K562 (cell line): ENCODE measurements around the gene CCM2. TPM values are rescaled to one million over a fixed set of nuclear protein-coding genes. Genes with fewer than 3 reads are reported as not detected.
A peak's percentile ranks its signal among the peaks of the same experiment; 100 is the strongest.

Experiments used
- BRD9 ChIP-seq: fragments of 450-650 bp; IDR thresholded peaks from 2 replicates; pipeline ENCODE4 v1.6.1; 2018; ENCODE audit warnings: low read depth; ENCODE audit not compliant: partially characterized antibody
- CREBBP ChIP-seq: IDR thresholded peaks from one replicate; pipeline ENCODE4 v1.6.1; 2012; ENCODE audit warnings: low read depth, mild to moderate bottlenecking, control low read depth, inconsistent platforms, low read length
- ERF ChIP-seq: fragments of 450-650 bp; formaldehyde crosslinking; IDR thresholded peaks from 2 replicates; pipeline ENCODE4 v1.4.0; 2020; ENCODE audit warnings: mild to moderate bottlenecking, mixed read lengths
- IFI16 ChIP-seq: fragments of 250-450 bp; sonication (Bioruptor Pico); IDR thresholded peaks from 2 replicates; pipeline ENCODE4 v2.1.2; 2022; ENCODE audit warnings: mild to moderate bottlenecking, inconsistent platforms
- KAT7 ChIP-seq: sonication (generic); formaldehyde crosslinking; IDR thresholded peaks from 2 replicates; pipeline ENCODE4 v1.8.0; 2022; ENCODE audit warnings: missing genetic modification reagents, mild to moderate bottlenecking, borderline replicate concordance
- LCOR ChIP-seq: sonication (generic); formaldehyde crosslinking; IDR thresholded peaks from 2 replicates; pipeline ENCODE4 v1.8.0; 2022; ENCODE audit warnings: mild to moderate bottlenecking, missing genetic modification reagents
- MEF2A ChIP-seq: IDR thresholded peaks from 2 replicates; pipeline ENCODE4 v1.6.1; 2011; ENCODE audit warnings: low read depth, mild to moderate bottlenecking, low read length, moderate library complexity; ENCODE audit not compliant: control insufficient read depth
- NR3C1 ChIP-seq: sonication (generic); formaldehyde crosslinking; IDR thresholded peaks from 2 replicates; pipeline ENCODE4 v1.8.1; 2022; ENCODE audit warnings: missing genetic modification reagents
- PML ChIP-seq: IDR thresholded peaks from 2 replicates; pipeline ENCODE4 v1.6.1; 2012; ENCODE audit warnings: low read length, inconsistent platforms
- RBM17 ChIP-seq: fragments of 200-400 bp; formaldehyde crosslinking; IDR thresholded peaks from 2 replicates; pipeline ENCODE4 v1.6.1; 2017; ENCODE audit warnings: low read depth, mild to moderate bottlenecking, low read length, borderline replicate concordance
- SNRNP70 ChIP-seq: fragments of 200-400 bp; formaldehyde crosslinking; optimal IDR thresholded peaks from 2 replicates; pipeline ENCODE3; 2017; ENCODE audit warnings: low read depth, low read length
- SUPT5H ChIP-seq: fragments of 450-650 bp; IDR thresholded peaks from 2 replicates; pipeline ENCODE4 v1.6.1; 2016
- TAF7 ChIP-seq: fragments of 450-650 bp; IDR thresholded peaks from 2 replicates; pipeline ENCODE4 v1.6.1; 2016; ENCODE audit warnings: missing genetic modification characterization, missing compliant biosample characterization
- XRCC3 ChIP-seq: fragments of 450-650 bp; IDR thresholded peaks from 2 replicates; pipeline ENCODE4 v1.6.1; 2017; ENCODE audit warnings: mild to moderate bottlenecking, moderate library complexity
- ZNF133 ChIP-seq: fragments of 250-450 bp; sonication (Bioruptor Pico); IDR thresholded peaks from 2 replicates; pipeline ENCODE4 v1.4.0; 2020; ENCODE audit warnings: mild to moderate bottlenecking
- polyA plus RNA-seq, 8 experiments: library from polyadenylated mRNA; depleted of rRNA in 4 of 8; stranded (reverse) in 5 of 8; unstranded in 3 of 8; fragments of >200 nt; fragmentation: Nextera tagmentation in 2 of 8; fragmentation: Illumina TruSeq in 1 of 8; extraction: Ambion mirVana in 2 of 8; extraction: Trizol in 1 of 8; gene quantifications; 2 replicates each; pipeline versions ENCODE4 v1.2.1 to v1.2.3, GENCODE V29; 2011 to 2014; ENCODE audit warnings: inconsistent platforms in 1 of 8, missing spikeins in 1 of 8
- total RNA-seq, 7 experiments: library from RNA; depleted of rRNA in 6 of 7; stranded (reverse); fragments of >200 nt in 6 of 7; fragmentation: Illumina TruSeq in 2 of 7; extraction: Trizol in 2 of 7; gene quantifications; 2 replicates each; pipeline versions ENCODE4 v1.2.1 to v1.2.3, GENCODE V29; 2011 to 2021; ENCODE audit warnings: low replicate concordance in 1 of 7
- TF ChIP-seq, protein P1 (sequence below): sonication (generic); formaldehyde crosslinking; IDR thresholded peaks from 2 replicates; pipeline ENCODE4 v1.8.1; 2023; ENCODE audit warnings: mild to moderate bottlenecking, missing genetic modification reagents
- TF ChIP-seq, protein P2 (sequence below): fragments of 250-450 bp; sonication (Bioruptor Pico); IDR thresholded peaks from 2 replicates; pipeline ENCODE4 v1.5.0; 2021
- TF ChIP-seq, protein P3 (sequence below): fragments of 450-650 bp; formaldehyde crosslinking; IDR thresholded peaks from 2 replicates; pipeline ENCODE4 v1.4.0; 2022; ENCODE audit warnings: mild to moderate bottlenecking, moderate library complexity
- TF ChIP-seq, protein P4 (sequence below): fragments of 450-650 bp; IDR thresholded peaks from 2 replicates; pipeline ENCODE4 v1.6.1; 2018; ENCODE audit not compliant: partially characterized antibody
- TF ChIP-seq, protein P5 (sequence below): fragments of 450-650 bp; formaldehyde crosslinking; conservative IDR thresholded peaks from 2 replicates; pipeline ENCODE4 v1.4.0; 2022; ENCODE audit warnings: mild to moderate bottlenecking, missing genetic modification characterization

CCM2 gene
- total and polyA plus RNA-seq, 9 of the 15 experiments (the other 6 are each of a cell fraction or from before 2014, with no cell fraction given), result 0.41 to 38.6 (median 25.9) TPM

DNA sequence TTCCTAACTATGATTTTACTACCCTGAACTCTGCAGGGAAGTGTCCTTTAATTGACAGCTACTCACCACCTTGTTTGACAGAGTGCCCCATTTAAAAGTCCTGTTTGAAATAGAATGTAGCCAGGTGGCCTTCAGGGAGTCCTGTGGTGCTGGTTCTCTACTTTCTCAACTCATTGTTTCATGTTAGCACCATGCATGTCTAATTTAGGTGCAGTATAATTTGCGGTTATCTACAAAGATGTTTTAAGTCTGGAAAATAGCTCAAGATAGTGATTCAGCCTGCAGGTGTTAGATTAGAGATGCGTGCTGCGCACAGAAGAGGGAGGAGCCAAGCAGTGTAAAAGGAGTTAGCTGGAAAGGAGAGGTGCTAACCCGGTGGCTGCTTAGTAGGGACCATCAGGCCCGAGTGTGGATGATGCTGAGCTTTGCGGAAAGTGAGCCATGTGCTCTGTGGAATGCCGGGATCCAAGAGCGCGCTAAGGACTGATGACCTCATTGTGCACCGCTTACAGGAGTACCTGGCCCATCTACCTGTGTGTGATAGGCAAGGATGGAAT, 1.2 kb downstream of the CCM2 start (continued):
- TF ChIP-seq ERF (CRISPR knock-in tag) (no peak), MEF2A (no peak), LCOR (CRISPR knock-in tag) (no peak; the same call in 1 of the 2 replicates), KAT7 (CRISPR knock-in tag) (no peak), NR3C1 (CRISPR knock-in tag) (no peak), XRCC3 (no peak), RBM17 (no peak), SUPT5H (peak; percentile 46; the same call in 1 of the 2 replicates), IFI16 (CRISPR knock-in tag) (no peak), TAF7 (tag) (no peak), ZNF133 (CRISPR knock-in tag) (no peak), SNRNP70 (no peak), CREBBP (no peak), BRD9 (no peak), PML (peak; percentile 71; the same call in 1 of the 2 replicates)
- TF ChIP-seq, protein P1, sequence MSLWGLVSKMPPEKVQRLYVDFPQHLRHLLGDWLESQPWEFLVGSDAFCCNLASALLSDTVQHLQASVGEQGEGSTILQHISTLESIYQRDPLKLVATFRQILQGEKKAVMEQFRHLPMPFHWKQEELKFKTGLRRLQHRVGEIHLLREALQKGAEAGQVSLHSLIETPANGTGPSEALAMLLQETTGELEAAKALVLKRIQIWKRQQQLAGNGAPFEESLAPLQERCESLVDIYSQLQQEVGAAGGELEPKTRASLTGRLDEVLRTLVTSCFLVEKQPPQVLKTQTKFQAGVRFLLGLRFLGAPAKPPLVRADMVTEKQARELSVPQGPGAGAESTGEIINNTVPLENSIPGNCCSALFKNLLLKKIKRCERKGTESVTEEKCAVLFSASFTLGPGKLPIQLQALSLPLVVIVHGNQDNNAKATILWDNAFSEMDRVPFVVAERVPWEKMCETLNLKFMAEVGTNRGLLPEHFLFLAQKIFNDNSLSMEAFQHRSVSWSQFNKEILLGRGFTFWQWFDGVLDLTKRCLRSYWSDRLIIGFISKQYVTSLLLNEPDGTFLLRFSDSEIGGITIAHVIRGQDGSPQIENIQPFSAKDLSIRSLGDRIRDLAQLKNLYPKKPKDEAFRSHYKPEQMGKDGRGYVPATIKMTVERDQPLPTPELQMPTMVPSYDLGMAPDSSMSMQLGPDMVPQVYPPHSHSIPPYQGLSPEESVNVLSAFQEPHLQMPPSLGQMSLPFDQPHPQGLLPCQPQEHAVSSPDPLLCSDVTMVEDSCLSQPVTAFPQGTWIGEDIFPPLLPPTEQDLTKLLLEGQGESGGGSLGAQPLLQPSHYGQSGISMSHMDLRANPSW (CRISPR knock-in tag), result no peak
- TF ChIP-seq, protein P2, sequence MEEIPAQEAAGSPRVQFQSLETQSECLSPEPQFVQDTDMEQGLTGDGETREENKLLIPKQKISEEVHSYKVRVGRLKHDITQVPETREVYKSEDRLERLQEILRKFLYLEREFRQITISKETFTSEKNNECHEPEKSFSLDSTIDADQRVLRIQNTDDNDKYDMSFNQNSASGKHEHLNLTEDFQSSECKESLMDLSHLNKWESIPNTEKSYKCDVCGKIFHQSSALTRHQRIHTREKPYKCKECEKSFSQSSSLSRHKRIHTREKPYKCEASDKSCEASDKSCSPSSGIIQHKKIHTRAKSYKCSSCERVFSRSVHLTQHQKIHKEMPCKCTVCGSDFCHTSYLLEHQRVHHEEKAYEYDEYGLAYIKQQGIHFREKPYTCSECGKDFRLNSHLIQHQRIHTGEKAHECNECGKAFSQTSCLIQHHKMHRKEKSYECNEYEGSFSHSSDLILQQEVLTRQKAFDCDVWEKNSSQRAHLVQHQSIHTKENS, result no peak
- TF ChIP-seq, protein P3, sequence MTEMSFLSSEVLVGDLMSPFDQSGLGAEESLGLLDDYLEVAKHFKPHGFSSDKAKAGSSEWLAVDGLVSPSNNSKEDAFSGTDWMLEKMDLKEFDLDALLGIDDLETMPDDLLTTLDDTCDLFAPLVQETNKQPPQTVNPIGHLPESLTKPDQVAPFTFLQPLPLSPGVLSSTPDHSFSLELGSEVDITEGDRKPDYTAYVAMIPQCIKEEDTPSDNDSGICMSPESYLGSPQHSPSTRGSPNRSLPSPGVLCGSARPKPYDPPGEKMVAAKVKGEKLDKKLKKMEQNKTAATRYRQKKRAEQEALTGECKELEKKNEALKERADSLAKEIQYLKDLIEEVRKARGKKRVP (CRISPR knock-in tag), result no peak
- TF ChIP-seq, protein P4, sequence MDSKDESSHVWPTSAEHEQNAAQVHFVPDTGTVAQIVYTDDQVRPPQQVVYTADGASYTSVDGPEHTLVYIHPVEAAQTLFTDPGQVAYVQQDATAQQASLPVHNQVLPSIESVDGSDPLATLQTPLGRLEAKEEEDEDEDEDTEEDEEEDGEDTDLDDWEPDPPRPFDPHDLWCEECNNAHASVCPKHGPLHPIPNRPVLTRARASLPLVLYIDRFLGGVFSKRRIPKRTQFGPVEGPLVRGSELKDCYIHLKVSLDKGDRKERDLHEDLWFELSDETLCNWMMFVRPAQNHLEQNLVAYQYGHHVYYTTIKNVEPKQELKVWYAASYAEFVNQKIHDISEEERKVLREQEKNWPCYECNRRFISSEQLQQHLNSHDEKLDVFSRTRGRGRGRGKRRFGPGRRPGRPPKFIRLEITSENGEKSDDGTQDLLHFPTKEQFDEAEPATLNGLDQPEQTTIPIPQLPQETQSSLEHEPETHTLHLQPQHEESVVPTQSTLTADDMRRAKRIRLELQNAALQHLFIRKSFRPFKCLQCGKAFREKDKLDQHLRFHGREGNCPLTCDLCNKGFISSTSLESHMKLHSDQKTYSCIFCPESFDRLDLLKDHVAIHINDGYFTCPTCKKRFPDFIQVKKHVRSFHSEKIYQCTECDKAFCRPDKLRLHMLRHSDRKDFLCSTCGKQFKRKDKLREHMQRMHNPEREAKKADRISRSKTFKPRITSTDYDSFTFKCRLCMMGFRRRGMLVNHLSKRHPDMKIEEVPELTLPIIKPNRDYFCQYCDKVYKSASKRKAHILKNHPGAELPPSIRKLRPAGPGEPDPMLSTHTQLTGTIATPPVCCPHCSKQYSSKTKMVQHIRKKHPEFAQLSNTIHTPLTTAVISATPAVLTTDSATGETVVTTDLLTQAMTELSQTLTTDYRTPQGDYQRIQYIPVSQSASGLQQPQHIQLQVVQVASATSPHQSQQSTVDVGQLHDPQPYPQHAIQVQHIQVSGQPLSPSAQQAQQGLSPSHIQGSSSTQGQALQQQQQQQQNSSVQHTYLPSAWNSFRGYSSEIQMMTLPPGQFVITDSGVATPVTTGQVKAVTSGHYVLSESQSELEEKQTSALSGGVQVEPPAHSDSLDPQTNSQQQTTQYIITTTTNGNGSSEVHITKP, result no peak
- TF ChIP-seq, protein P5, sequence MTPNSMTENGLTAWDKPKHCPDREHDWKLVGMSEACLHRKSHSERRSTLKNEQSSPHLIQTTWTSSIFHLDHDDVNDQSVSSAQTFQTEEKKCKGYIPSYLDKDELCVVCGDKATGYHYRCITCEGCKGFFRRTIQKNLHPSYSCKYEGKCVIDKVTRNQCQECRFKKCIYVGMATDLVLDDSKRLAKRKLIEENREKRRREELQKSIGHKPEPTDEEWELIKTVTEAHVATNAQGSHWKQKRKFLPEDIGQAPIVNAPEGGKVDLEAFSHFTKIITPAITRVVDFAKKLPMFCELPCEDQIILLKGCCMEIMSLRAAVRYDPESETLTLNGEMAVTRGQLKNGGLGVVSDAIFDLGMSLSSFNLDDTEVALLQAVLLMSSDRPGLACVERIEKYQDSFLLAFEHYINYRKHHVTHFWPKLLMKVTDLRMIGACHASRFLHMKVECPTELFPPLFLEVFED (CRISPR knock-in tag), result no peak
